Lower leg skin (tissue), 3 donors: Measurements from ENCODE around the gene DNMT3A.

Source experiments
- POLR2A ChIP-seq, 2 donors: fragments of 450-650 bp; IDR thresholded peaks; one replicate each; pipeline ENCODE4 v1.6.1; 2016 to 2017; ENCODE audit warnings: antibody characterized with exemption in 2 of 2, mild to moderate bottlenecking in 1 of 2, moderate library complexity in 1 of 2
- TF ChIP-seq, protein P1 (sequence below), 3 donors: fragments of 450-650 bp; IDR thresholded peaks; one replicate each; pipeline ENCODE4 v1.5.1; 2016; ENCODE audit warnings: antibody characterized with exemption in 3 of 3, mild to moderate bottlenecking in 3 of 3, moderate library complexity in 2 of 3

DNA sequence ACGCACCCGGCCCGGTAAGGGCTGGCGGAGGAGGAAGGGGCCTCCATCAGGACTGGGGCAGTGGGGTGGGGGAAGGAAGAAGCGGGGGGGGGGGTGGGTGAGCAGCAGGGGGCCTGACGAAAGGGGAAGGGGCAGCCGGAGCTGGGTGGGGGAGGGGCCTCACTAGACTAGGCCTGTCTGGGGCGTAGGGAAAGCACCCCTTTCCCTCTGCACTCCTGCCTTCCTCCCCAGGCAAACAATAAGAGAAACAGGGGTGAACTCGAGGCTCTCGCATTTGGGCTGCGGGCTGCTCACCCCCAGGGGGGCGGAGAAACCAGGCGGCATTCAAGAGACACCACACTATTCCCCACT, 90.7 kb downstream of the DNMT3A start:
- TF ChIP-seq, protein P1, sequence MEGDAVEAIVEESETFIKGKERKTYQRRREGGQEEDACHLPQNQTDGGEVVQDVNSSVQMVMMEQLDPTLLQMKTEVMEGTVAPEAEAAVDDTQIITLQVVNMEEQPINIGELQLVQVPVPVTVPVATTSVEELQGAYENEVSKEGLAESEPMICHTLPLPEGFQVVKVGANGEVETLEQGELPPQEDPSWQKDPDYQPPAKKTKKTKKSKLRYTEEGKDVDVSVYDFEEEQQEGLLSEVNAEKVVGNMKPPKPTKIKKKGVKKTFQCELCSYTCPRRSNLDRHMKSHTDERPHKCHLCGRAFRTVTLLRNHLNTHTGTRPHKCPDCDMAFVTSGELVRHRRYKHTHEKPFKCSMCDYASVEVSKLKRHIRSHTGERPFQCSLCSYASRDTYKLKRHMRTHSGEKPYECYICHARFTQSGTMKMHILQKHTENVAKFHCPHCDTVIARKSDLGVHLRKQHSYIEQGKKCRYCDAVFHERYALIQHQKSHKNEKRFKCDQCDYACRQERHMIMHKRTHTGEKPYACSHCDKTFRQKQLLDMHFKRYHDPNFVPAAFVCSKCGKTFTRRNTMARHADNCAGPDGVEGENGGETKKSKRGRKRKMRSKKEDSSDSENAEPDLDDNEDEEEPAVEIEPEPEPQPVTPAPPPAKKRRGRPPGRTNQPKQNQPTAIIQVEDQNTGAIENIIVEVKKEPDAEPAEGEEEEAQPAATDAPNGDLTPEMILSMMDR (IDR thresholded peaks at IDR 0.05): no peak
- TF ChIP-seq POLR2A (IDR thresholded peaks at IDR 0.05): no peak
